Heart right ventricle (tissue), 16 donors: ENCODE data around the gene PDIA5. TPM values are rescaled to one million over a fixed set of nuclear protein-coding genes. Genes with fewer than 3 reads are reported as not detected.

Experiments
- ATAC-seq, 8 donors: fragments of 200-7000 bp; cut with Tn5 transposase; one replicate each; pipeline ENCODE4 v1.9.1; 2020; ENCODE audit warnings: mild to moderate bottlenecking in 8 of 8, moderate library complexity in 8 of 8, moderate number of reproducible peaks in 1 of 8
- DNase-seq, 2 donors: peaks; one replicate each; pipeline ENCODE4 v3.0.0-alpha.2; 2020
- H3K27ac ChIP-seq, 10 donors: fragments of 200-600 bp; sonication (generic) in 2 of 10; one replicate each; pipeline versions ENCODE4 v1.5.0 to v1.8.0; 2020 to 2022; ENCODE audit warnings: mild to moderate bottlenecking in 3 of 10
- H3K27me3 ChIP-seq, 7 donors: fragments of 200-600 bp; one replicate each; pipeline ENCODE4 v1.8.0; 2021 to 2022; ENCODE audit warnings: mild to moderate bottlenecking in 2 of 7
- H3K36me3 ChIP-seq, 9 donors: fragments of 200-600 bp; sonication (generic) in 1 of 9; one replicate each; pipeline versions ENCODE4 v1.5.0 to v1.8.0; 2020 to 2022; ENCODE audit warnings: mild to moderate bottlenecking in 2 of 9
- H3K4me1 ChIP-seq, 9 donors: fragments of 200-600 bp; sonication (generic) in 1 of 9; one replicate each; pipeline versions ENCODE4 v1.5.0 to v1.8.0; 2020 to 2022; ENCODE audit warnings: mild to moderate bottlenecking in 4 of 9
- H3K4me3 ChIP-seq, 10 donors: fragments of 200-600 bp; sonication (generic) in 2 of 10; one replicate each; pipeline versions ENCODE4 v1.5.0 to v1.8.0; 2020 to 2022; ENCODE audit warnings: mild to moderate bottlenecking in 7 of 10, moderate library complexity in 2 of 10
- H3K9me3 ChIP-seq, 11 donors: fragments of 200-600 bp in 10 of 11; sonication (generic) in 2 of 11; one replicate each; pipeline versions ENCODE4 v1.5.0 to v1.8.0; 2013 to 2022; ENCODE audit warnings: mild to moderate bottlenecking in 2 of 11, control low read depth in 1 of 11, moderate library complexity in 1 of 11
- WGBS, 2 donors: extraction: QIAGEN DNeasy Blood & Tissue Kit; methylation state at CpG; one replicate each; pipeline ENCODE4 v1.1.7; 2013; ENCODE audit warnings: inconsistent platforms in 1 of 2; 5-methylcytosine and 5-hydroxymethylcytosine counted together
- intact Hi-C, 10 donors: fragments of 100-400 bp; cut with DNase I; formaldehyde crosslinking; loops; one replicate each; pipeline versions ENCODE4 v1.11.1 to v1.14.2; 2022
- polyA plus RNA-seq, 2 donors: library from polyadenylated mRNA; stranded (reverse); fragments of 200-250 nt; gene quantifications; one replicate each; pipeline ENCODE4 v1.2.3, GENCODE V29; 2013
- total RNA-seq, 10 donors: library from RNA; stranded (reverse); fragmentation: NEBNext Ultra II Directional in 3 of 10; extraction: Animal tissue kit (Norgen Biotek cat#: 25700) in 3 of 10; gene quantifications; one replicate each; pipeline versions ENCODE4 v1.2.1 to v1.2.4, GENCODE V29; 2021 to 2023
- TF ChIP-seq, protein P1 (sequence below), 9 donors: fragments of 200-600 bp; sonication (generic) in 2 of 9; IDR thresholded peaks; one replicate each; pipeline versions ENCODE4 v1.5.0 to v1.8.0; 2021 to 2022; ENCODE audit warnings: antibody characterized with exemption in 9 of 9, mild to moderate bottlenecking in 5 of 9, moderate library complexity in 1 of 9
- donor health status: Arrhythmogenic right ventricular cardiomyopathy.
- donor health status: ischemic (EF 13 %, LVEDD 7.1; RV severe dilation, severe dysfunction).
- donor health status: healthy with polysubstance abuse.
- donor health status: DM: no; HTN: yes; CAD: no.
- donor health status: DM: no; HTN: no; CAD: no.
- donor health status: ischemic (EF 25% LVEDD 6.9; RV normal size, moderate dysfunction).
- donor health status: ischemic (EF 25% LVEDD 5.7; RV mildly dilated, moderate dysfunction).
- donor health status: healthy.
- donor health status: DM: yes; HTN: yes; CAD: no.
- donor health status: Ischemic cardiomyopathy.
- donor health status: ischemic (EF 35%, LVEDD 5.7; RV mildly dilated, moderate dysfunction).
- donor health status: nonischemic (EF 11% LVEDD 7.7; RV severe dilation, severe dysfunction).
- donor health status: DM: yes; HTN: yes; CAD: no.
- donor health status: PGD.
- donor health status: ischemic (EF 29% LVEDD 5.4; RV normal size, mild dysfunction).
- donor health status: nonischemic (EF 23%, LVEDD 6.1; RV moderate dilation, normal function).

The PDIA5 gene
- total and polyA plus RNA-seq, 12 donors: 4.2 to 14.6 (median 6.3) TPM

DNA sequence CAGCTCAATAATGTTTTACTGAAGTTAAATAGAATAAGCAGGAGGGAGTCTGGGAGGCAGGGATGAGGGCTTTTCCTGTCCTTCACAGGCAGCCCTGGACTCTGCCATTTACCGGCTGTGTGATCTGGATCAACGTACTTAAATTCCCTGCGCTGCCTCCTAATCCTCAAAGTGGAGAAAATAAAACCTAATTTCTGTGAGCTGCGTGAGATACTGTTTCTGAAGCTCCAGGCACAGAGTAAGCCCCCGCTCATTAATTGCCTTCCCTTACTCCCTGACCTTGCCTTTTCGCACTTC lies 278 bp upstream of the PDIA5 start:
- DNase-seq (no peak), ATAC-seq (no peak)
- TF ChIP-seq, protein P1, sequence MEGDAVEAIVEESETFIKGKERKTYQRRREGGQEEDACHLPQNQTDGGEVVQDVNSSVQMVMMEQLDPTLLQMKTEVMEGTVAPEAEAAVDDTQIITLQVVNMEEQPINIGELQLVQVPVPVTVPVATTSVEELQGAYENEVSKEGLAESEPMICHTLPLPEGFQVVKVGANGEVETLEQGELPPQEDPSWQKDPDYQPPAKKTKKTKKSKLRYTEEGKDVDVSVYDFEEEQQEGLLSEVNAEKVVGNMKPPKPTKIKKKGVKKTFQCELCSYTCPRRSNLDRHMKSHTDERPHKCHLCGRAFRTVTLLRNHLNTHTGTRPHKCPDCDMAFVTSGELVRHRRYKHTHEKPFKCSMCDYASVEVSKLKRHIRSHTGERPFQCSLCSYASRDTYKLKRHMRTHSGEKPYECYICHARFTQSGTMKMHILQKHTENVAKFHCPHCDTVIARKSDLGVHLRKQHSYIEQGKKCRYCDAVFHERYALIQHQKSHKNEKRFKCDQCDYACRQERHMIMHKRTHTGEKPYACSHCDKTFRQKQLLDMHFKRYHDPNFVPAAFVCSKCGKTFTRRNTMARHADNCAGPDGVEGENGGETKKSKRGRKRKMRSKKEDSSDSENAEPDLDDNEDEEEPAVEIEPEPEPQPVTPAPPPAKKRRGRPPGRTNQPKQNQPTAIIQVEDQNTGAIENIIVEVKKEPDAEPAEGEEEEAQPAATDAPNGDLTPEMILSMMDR (IDR thresholded peaks at IDR 0.05): no peak
- Histone ChIP-seq H3K27ac (peak overlapping the region in 8 of 10 donors; percentile 10 to 86 (median 78)), H3K4me3 (peak overlapping the region; percentile 62 to 99 (median 90)), H3K36me3 (no peaks in the 10 kb centered on the region), H3K4me1 (peaks cover 0 to 44% (median 24%) of the 10 kb centered on the region in 9 donors), H3K27me3 (no peaks in the 10 kb centered on the region), H3K9me3 (no peaks in the 10 kb centered on the region)
- intact Hi-C loops: no loop called here
- 14 to 15% methylated on average over 6 of the region's 6 CpGs for WGBS, 2 donors

DNA sequence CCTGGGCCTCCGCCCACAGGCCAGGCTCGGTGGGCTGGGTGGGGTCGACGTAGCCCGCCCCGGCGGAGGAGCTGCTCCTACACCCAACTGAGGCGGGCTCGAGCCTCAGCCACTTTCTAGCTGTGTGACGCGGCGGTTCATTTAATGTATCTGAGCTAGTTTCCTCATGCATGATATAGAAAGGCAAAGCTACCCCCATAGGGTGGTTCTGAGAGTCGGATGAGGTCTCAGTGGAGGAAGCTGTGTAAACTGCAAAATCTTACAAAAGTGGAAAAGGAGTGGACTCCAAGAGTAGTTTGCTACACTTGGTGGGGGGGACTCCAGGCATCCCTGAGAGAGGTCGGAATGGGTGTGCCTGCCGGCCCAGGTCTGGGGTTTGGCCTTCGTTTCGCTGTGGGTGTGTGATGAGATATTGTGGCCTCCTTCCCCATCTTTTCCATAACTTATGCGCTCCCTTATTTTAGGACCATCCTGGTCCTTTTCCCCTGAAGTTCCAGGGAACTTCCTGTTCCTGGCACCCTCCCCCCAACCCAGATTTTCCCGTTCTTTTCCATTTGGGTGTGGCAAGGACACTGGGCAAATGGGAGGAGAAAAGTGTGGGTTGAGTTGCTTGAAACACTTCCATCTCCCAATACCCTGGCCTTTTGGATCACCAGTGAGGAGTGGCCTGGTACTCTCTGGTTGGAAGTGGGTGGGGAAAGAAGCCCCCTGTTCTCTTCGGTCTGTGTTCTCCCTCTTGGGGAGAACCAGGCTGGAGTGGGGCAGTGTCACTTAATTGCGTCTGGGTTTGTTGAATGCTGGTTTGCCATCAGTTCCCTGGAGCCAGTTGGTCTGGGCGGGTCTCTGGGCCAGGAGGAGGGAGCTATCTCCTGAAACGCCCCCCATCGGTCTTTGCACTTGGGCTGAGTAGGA lies 1.1 kb downstream of the PDIA5 start:
- TF ChIP-seq, protein P1 (IDR thresholded peaks at IDR 0.05): no peak
- DNase-seq: no peak
- intact Hi-C loops: no loop called here
- H3K27me3 ChIP-seq: no peaks in the 10 kb centered on the region
- peak overlapping the region in 9 of 10 donors; percentile 69 to 86 (median 79) for H3K27ac ChIP-seq
- ATAC-seq: peak in 7 of 8 donors; percentile 5 to 48 (median 23)
- 24 to 34% methylated on average over 24 of the region's 24 CpGs for WGBS, 2 donors
- no peaks in the 10 kb centered on the region for H3K36me3 ChIP-seq
- no peaks in the 10 kb centered on the region for H3K9me3 ChIP-seq
- peak overlapping the region; percentile 62 to 99 (median 90) for H3K4me3 ChIP-seq
- peaks cover 7 to 54% (median 34%) of the 10 kb centered on the region in 9 donors for H3K4me1 ChIP-seq

DNA sequence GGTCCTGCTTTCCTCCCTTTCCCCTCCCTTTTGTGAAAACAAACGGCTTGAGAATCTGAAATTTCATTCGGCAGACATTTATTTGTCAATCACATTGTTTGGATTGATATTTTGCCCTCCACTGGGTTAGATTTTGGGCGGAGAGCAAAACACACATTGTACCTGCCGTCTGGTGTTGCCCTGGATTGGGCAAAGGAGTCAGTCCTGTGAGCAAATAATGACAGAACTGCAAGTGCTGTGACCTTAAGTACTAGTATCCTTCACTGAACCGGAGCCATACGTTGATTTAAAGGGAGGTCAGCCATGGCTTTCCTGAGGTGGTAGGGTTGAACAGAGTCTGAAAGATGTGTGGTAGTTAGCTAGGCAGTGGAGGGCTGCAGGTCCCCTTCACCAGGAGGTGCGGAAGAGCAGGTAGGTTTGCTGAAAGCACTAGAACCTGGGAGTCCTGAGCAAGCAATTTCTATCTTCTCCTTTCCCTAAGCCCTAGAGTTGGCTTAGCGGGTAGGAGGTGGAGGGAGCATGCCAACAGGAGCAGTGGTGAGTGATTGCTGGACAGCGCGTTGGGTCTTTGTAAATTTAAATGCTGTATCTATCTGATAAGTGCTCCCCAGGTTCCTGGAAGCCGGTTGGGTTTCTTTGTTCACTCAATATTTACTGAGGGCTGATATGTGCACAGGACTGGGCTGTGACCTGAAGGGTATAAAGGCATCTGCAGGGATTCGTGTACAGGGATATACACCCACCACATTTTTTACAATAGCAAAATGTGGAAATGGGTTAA lies 2.0 kb downstream of the PDIA5 start:
- Histone ChIP-seq H3K27ac (no peak overlapping the region), H3K4me3 (peak overlapping the region in 7 of 10 donors; percentile 74 to 99 (median 94)), H3K4me1 (peaks cover 7 to 54% (median 34%) of the 10 kb centered on the region in 9 donors), H3K9me3 (no peaks in the 10 kb centered on the region), H3K27me3 (no peaks in the 10 kb centered on the region), H3K36me3 (no peaks in the 10 kb centered on the region)
- intact Hi-C loops: no loop called here
- 60 to 71% methylated on average over 12 of the region's 12 CpGs for WGBS, 2 donors
- DNase-seq (no peak), ATAC-seq (no peak)
- TF ChIP-seq, protein P1 (IDR thresholded peaks at IDR 0.05): no peak

DNA sequence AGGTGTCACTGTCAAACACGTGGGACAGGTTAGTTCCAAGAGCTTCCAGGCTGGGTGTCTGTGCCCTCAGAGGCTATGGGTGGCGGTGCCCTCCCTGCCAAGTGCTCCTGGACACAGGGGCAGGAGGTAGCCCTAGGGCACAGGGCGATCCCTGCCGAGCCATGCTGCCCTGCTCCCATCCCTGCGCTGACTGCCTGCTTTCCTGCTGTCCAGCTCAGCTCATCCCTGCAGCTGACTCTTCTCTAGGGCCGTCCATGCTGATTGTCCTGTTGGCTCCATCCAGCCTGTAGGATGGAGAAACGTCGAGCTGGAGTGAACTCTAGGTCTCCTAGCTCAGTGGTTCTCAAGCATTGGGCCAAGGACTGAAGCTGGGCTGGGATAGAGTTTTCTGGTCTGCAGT lies 3.7 kb downstream of the PDIA5 start:
- ATAC-seq: no peak
- Histone ChIP-seq H3K27me3 (no peaks in the 10 kb centered on the region), H3K27ac (no peak overlapping the region), H3K4me3 (no peak overlapping the region), H3K4me1 (peaks cover 7 to 54% (median 36%) of the 10 kb centered on the region in 9 donors), H3K9me3 (no peaks in the 10 kb centered on the region), H3K36me3 (no peaks in the 10 kb centered on the region)
- TF ChIP-seq, protein P1 (IDR thresholded peaks at IDR 0.05): no peak
- DNase-seq: no peak
- intact Hi-C loops: no loop called here
- 75 to 78% methylated on average over 8 of the region's 8 CpGs for WGBS, 2 donors
